Kidney tubule cell (primary cell): ENCODE results near the gene EIF3B.
"Not testable (repeated sequence)": the region's sequence is repeated elsewhere in the genome, so short reads cannot be mapped to it uniquely, and the experiment has no call there.

ENCODE experiments used
- DNase-seq: peaks from one replicate; pipeline ENCODE4 v3.0.0-alpha.2; 2018; ENCODE audit warnings: low spot score

The EIF3B gene

DNA sequence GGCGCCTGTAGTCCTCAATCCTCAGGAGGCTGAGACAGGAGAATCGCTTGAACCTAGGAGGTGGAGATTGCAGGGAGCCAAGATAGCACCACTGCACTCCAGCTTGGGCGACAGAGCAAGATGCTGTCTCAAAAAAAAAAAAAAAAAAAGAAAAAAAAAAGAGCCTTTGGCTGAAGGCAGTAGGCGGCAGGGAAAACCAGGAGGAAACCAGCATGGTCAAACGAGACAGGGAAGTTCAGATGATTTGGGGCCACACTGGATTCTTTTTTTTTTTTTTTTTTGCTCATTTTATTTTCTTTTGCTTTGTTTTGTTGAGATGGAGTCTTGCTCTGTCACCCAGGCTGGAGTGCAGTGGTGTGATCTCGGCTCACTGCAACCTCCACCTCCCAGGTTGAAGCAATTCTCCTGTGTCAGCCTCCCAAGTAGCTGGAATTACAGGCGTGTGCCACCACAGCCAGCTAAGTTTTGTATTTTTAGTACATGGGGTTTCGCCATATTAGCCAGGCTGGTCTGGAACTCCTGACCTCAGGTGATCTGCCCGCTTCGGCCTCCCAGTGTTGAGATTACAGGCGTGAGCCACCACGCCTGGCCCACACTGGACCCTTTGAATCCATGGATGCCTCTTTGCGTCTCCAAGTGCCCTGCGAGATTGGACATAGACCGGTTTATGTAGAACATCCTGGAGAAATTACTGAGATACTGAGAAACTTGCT is 7.1 kb upstream of the EIF3B start:
- not testable (repeated sequence) for DNase-seq

- no peak for DNase-seq
Observed at GRCh38 chr7:2350055-2350454, 4.6 kb upstream of the EIF3B start.

- no peak for DNase-seq
Observed at GRCh38 chr7:2350861-2351260, 3.8 kb upstream of the EIF3B start.

GRCh38 chr7:2353113-2353935 is 1.3 kb upstream of the EIF3B start:
- no peak for DNase-seq

- DNase-seq, result peak; percentile 89
Observed at GRCh38 chr7:2353936-2354185, 766 bp upstream of the EIF3B start.

GRCh38 chr7:2354939-2355704 is 495 bp downstream of the EIF3B start:
- peak; percentile 22 for DNase-seq

GRCh38 chr7:2355705-2356008 is 1.0 kb downstream of the EIF3B start:
- DNase-seq, result peak; percentile 24

DNA sequence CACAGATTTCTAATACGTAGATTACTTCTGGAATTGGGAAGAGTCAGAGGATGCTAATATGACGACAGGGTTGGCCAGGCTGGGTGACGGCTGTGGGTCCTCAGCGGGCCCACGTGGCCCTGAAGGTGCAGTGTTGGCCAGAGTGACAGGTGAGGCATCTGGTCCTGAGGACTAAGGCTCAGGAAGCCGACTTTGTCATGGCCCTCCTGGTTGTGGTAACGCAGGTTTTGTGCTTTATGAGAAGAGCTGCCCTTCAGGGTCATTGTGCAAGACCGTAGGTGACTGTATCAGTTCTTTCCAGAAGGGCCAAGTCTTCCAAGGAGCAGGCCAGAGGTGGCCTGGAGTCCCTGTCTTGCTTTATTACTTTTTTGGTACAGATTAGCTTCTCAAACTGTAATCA is 2.5 kb downstream of the EIF3B start:
- no peak for DNase-seq

GRCh38 chr7:2357571-2357970 is 2.9 kb downstream of the EIF3B start:
- DNase-seq, result no peak

DNA sequence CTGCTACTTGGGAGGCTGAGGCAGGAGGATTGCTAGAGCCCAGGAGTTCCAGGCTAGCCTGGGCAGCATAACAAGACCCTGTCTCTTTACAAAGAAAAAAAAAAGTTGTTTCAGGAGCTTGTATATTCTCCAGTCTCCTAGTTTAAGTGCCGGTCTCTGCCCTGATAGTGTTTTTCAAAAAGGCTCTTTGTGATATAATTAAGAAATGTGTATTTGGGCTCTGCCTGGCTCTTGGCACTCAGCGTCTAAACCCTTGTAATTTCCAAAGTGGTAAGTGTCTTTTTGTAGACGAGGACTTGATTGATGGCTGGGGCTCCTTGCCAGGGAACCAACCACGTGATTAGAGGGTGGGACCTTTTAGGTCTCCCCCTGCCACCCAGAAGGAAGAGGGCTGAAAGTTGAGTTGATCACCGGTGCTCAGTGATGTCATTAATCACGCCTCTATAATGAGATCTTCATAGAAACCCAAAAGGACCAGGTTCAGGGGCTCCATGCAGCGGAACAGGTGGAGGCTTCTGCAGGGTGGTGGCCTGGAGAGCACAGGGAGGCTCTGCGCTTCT is 4.4 kb downstream of the EIF3B start:
- no peak for DNase-seq

DNA sequence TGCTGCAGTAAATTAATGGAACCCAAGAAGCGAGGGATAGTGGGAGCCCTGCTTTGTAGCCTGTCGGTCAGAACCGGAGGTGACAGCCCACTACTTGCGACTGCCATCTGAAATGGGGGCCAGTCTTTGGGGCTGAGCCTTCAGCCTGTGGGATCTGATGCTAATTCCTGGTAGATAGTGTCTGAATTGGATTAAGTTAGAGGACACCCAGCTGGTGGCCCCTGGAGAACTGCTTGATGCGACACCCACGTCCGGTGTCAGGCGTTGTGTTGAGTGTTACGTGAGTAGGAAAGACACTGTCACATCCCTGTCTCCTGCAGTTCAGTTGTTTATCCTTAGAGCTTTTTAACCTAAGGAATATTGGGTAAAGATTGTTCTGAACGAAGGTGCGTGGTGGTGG is 5.0 kb downstream of the EIF3B start:
- DNase-seq, result no peak

GRCh38 chr7:2360796-2361195 is 6.2 kb downstream of the EIF3B start:
- DNase-seq, result no peak

DNA sequence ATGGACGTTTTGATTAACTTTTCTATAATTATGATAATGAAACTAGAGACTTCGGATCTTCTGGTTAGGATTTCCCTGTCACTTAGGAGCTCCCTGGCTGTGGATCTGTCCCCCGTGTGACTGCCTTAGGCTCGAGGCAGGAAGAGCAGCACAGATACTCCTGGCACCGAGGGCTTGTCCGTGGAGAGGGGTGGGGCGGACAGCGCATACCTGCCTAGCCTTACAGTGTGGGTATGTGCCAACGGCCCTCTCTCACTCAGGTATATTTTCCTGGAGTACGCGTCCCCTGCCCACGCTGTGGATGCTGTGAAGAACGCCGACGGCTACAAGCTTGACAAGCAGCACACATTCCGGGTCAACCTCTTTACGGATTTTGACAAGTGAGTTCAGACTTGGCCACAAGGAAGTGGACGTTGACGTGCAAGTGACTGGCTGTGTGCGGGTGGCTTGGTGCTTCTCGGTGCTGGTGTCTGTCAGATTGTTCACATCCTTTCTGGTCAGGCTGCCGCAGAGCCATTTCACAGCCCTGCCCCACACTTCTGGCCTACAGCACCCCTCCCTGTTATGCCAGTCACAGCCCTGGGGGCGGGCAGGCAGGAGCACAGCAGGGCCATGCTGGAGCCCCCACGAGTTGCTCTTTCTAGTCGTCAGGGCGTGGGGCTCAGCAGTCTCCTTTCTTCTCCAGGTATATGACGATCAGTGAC is 7.9 kb downstream of the EIF3B start:
- no peak for DNase-seq

DNA sequence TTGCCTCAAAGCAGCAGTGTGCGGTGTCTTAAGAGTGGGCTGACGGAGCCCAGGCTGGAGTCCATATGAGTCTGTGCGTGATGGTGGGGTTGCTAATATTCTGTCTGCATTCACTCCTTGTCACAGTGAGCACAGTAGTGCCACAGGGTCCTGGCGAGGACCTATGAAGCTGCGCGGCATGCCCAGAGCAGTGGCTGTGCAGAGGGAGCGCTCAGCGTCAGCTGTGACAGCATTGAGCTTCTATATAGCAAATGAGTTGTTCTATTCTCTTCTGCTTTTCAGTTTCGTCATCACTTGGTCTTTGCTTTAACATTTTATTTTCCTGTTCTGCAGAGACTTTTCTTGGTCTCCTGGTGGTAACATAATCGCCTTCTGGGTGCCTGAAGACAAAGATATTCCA is 14.5 kb downstream of the EIF3B start:
- no peak for DNase-seq

DNA sequence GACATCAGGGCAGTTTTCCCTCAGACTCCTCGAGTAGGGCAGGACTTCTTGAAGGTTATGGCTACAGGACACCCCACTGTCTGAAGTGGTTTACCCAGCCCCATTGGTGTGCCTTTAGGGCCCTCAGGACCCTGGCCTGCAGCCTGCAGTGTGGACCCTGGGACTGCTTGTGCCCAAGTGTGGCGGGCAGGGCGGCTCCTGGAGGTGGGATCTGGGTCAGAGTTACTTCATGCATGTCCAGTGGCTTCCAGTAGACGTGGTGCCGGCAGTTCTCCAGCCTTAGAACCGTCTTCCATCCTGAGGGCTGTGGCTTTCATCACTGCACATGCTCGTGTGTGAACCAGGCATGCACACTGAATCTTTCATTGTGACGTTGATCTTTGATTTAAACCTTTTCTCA is 16.7 kb downstream of the EIF3B start:
- DNase-seq, result no peak

GRCh38 chr7:2372724-2373123 is 18.1 kb downstream of the EIF3B start:
- DNase-seq, result no peak

DNA sequence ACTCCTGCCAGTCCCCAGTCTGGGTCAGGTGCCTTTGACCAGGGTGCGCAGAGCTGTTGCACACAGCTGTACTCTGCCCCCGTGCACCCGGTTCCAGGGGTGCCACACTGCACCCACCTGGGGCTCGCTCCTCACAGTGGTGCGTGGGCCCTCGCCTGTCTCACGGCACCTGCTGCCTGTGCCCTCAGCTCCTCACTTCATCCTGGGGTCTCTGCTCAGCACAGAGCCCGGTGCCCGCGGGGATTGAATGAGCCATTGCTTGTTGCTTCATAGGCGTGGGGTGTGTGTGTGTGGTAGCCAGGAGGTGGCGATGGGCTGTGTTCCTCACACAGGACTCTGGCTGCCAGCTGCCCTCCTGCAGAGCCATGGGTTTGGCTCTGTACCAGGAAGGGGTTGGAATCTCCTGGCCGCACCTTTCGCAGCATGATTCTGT is 18.5 kb downstream of the EIF3B start:
- peak; percentile 30 for DNase-seq

DNA sequence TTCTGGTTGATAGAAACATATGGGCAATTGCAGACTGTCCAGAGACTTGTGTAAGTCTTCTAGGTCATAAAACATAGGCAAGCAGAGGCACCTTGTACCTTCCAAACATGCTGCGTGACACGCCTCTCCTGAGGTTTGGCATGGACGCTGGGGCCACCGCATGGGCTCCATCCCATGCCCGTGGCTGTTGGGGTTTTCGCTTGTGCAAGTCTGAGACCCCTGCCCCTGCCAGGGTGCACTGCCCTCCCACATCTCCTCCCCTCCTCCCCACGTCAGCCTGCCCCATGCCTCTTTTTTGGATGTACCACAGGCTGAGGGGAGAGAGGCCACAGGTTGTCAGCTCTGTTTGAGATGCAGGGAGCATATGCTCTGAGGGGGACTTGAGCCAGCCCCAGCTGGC is 19.0 kb downstream of the EIF3B start:
- no peak for DNase-seq

GRCh38 chr7:2374401-2374800 is 19.8 kb downstream of the EIF3B start:
- DNase-seq, result no peak

GRCh38 chr7:2374830-2375728 is 20.5 kb downstream of the EIF3B start:
- DNase-seq, result no peak
